ENCODE results near the gene ZCWPW2. TPM values are rescaled to one million over a fixed set of nuclear protein-coding genes. Genes with fewer than 3 reads are reported as not detected.
A peak's percentile ranks its signal among the peaks of the same experiment; 100 is the strongest.

ZCWPW2 gene
- polyA plus RNA-seq, 1 experiment = 0.20 TPM

- H3K36me3 ChIP-seq (ENCODE audit: control insufficient read depth, insufficient read depth, low read length) = peaks cover 6% of the 10 kb centered on the region
- CTCF ChIA-PET = interaction anchor here (0.6 to 2.2 kb wide), 3 partner anchors 14 to 610 kb away, joined by 3 to 9 read pairs (median 6); no protein-coding TSS in a partner anchor
- no peak for DNase-seq (ENCODE audit: low read depth)
Measured at GRCh38 chr3:28322464-28322863, 26.1 kb upstream of the ZCWPW2 start.

DNA sequence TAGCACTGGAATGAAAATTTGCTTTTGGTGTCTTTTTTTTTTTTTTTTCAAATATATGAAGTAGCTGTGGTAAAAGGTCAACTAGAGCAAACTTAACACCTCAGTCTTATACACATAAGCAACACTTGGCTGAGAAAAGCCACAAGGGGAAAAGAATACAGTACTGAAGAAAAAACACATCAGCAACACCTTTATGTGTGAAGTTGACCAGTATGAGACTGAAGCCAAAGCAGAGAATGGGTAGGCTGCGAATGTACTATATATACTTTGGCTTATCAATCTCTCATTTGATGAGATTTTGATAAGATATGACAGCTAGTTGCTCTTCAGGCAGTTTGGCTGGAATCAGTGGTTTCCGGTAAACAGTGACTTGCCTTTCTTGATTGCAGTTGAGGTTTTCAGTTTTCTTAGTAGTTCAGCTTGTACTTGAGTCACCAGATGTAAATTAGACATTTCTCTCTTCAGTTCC, 22.0 kb upstream of the ZCWPW2 start:
- Histone ChIP-seq H3K27me3 (ENCODE audit: control insufficient read depth, insufficient read depth, low read length) (no peaks in the 10 kb centered on the region), H3K36me3 (ENCODE audit: control insufficient read depth, insufficient read depth, low read length) (peaks cover 5% of the 10 kb centered on the region), H3K4me3 (ENCODE audit: low read depth, low read length) (no peak overlapping the region)
- CTCF ChIA-PET = interaction anchor here (0.8 to 1.4 kb wide), 4 partner anchors 18 to 1001 kb away, joined by 3 to 4 read pairs (median 3); no protein-coding TSS in a partner anchor
- TF ChIP-seq, protein P1, sequence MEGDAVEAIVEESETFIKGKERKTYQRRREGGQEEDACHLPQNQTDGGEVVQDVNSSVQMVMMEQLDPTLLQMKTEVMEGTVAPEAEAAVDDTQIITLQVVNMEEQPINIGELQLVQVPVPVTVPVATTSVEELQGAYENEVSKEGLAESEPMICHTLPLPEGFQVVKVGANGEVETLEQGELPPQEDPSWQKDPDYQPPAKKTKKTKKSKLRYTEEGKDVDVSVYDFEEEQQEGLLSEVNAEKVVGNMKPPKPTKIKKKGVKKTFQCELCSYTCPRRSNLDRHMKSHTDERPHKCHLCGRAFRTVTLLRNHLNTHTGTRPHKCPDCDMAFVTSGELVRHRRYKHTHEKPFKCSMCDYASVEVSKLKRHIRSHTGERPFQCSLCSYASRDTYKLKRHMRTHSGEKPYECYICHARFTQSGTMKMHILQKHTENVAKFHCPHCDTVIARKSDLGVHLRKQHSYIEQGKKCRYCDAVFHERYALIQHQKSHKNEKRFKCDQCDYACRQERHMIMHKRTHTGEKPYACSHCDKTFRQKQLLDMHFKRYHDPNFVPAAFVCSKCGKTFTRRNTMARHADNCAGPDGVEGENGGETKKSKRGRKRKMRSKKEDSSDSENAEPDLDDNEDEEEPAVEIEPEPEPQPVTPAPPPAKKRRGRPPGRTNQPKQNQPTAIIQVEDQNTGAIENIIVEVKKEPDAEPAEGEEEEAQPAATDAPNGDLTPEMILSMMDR (IDR thresholded peaks at IDR 0.05; ENCODE audit: insufficient read depth, low read depth, low read length) = no peak
- DNase-seq (ENCODE audit: low read depth) = no peak
- POLR2A ChIA-PET = no interaction called here

More at GRCh38 chr3:28322464-28322863, 26.1 kb upstream of the ZCWPW2 start:
- TF ChIP-seq, protein P1 (IDR thresholded peaks at IDR 0.05; ENCODE audit: insufficient read depth, low read depth, low read length) = no peak
- Histone ChIP-seq H3K4me3 (ENCODE audit: low read depth, low read length) (no peak overlapping the region), H3K27me3 (ENCODE audit: control insufficient read depth, insufficient read depth, low read length) (no peaks in the 10 kb centered on the region)
- POLR2A ChIA-PET = interaction anchor here (0.6 to 0.7 kb wide), 2 partner anchors 610 to 759 kb away, joined by 5 to 16 read pairs; no protein-coding TSS in a partner anchor

GRCh38 chr3:28328188-28329151, 20.1 kb upstream of the ZCWPW2 start:
- Histone ChIP-seq H3K4me3 (ENCODE audit: low read depth, low read length) (no peak overlapping the region), H3K27me3 (ENCODE audit: control insufficient read depth, insufficient read depth, low read length) (no peaks in the 10 kb centered on the region), H3K36me3 (ENCODE audit: control insufficient read depth, insufficient read depth, low read length) (peaks cover 5% of the 10 kb centered on the region)
- POLR2A ChIA-PET = no interaction called here
- no peak for DNase-seq (ENCODE audit: low read depth)
- CTCF ChIA-PET = interaction anchor here (0.7 to 2.7 kb wide), 5 partner anchors 9 to 616 kb away, joined by 3 to 18 read pairs (median 3); no protein-coding TSS in a partner anchor
- TF ChIP-seq, protein P1 (IDR thresholded peaks at IDR 0.05; ENCODE audit: insufficient read depth, low read depth, low read length) = peak; percentile 48

DNA sequence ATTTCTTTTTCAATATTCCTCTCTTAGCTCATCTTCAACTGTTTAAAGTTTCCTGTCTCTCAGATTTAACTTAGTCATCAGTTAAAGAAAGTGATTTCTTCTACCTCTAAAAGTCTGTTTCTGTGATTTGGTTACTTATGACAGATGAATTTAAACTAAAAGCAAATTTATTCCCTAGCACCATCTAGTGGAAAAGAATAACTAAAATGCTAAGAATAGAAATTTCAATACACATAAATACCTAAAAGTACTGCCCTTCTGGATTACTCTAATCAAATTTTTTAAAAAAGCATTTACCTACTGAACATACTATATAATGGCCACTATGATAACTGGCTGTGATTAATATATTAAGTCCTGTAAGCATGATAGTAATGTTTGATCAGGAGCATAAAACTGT, 14.0 kb upstream of the ZCWPW2 start:
- Histone ChIP-seq H3K36me3 (ENCODE audit: control insufficient read depth, insufficient read depth, low read length) (peaks cover 7% of the 10 kb centered on the region), H3K4me3 (ENCODE audit: low read depth, low read length) (no peak overlapping the region), H3K27me3 (ENCODE audit: control insufficient read depth, insufficient read depth, low read length) (no peaks in the 10 kb centered on the region)
- DNase-seq (ENCODE audit: low read depth) = no peak
- TF ChIP-seq, protein P1 (IDR thresholded peaks at IDR 0.05; ENCODE audit: insufficient read depth, low read depth, low read length) = peak; percentile 12; the same call in 1 of the 2 replicates
- ChIA-PET POLR2A (no interaction called here), CTCF (interaction anchor here (0.7 to 2.6 kb wide), 3 partner anchors 10 to 623 kb away, joined by 3 to 11 read pairs (median 3); no protein-coding TSS in a partner anchor)

- peaks cover 7% of the 10 kb centered on the region for H3K36me3 ChIP-seq (ENCODE audit: control insufficient read depth, insufficient read depth, low read length)
- CTCF ChIA-PET = interaction anchor here (0.6 to 2.6 kb wide), 6 partner anchors 13 to 1081 kb away, joined by 3 to 11 read pairs (median 3); partner anchors contain the start of genes AZI2 and ZCWPW2
- POLR2A ChIA-PET = no interaction called here
- DNase-seq (ENCODE audit: low read depth) = no peak
- H3K27me3 ChIP-seq (ENCODE audit: control insufficient read depth, insufficient read depth, low read length) = no peaks in the 10 kb centered on the region
- no peak overlapping the region for H3K4me3 ChIP-seq (ENCODE audit: low read depth, low read length)
- TF ChIP-seq, protein P1 (IDR thresholded peaks at IDR 0.05; ENCODE audit: insufficient read depth, low read depth, low read length) = no peak
Measured at GRCh38 chr3:28335246-28335645, 13.3 kb upstream of the ZCWPW2 start.

Data from BJ (cell line).